ENCODE data around the gene NCAPG2. TPM values are rescaled to one million over a fixed set of nuclear protein-coding genes. Genes with fewer than 3 reads are reported as not detected.
A peak's percentile ranks its signal among the peaks of the same experiment; 100 is the strongest.

NCAPG2 gene
- 10 to 100 TPM; 22.1 to 29.5 (median 27.1) TPM for polyA plus RNA-seq (ENCODE audit: insufficient read length in 3 of 3)
- long read RNA-seq, donor 1, partial matches to known transcripts, result 0 of 1 reads
- long read RNA-seq, donor 1, other reads (novel, unspliced or antisense), result 0 of 1 reads
- long read RNA-seq, donor 2, partial matches to known transcripts, result 0 of 1 reads
- long read RNA-seq, donor 2, other reads (novel, unspliced or antisense), result 0 of 1 reads
- long read RNA-seq, donor 3, partial matches to known transcripts, result 0 of 5 reads
- long read RNA-seq, donor 3, other reads (novel, unspliced or antisense), result 0 of 5 reads
- long read RNA-seq, donor 4, result 0 reads
- long read RNA-seq, donor 5, result 0 reads
- long read RNA-seq, donor 6, partial matches to known transcripts, result 0 of 1 reads
- long read RNA-seq, donor 6, other reads (novel, unspliced or antisense), result 0 of 1 reads
- long read RNA-seq, donor 7, partial matches to known transcripts, result 0 of 2 reads
- long read RNA-seq, donor 7, other reads (novel, unspliced or antisense), result 0 of 2 reads
- long read RNA-seq, donor 8, result 0 reads
- long read RNA-seq, donor 9, result 0 reads
- long read RNA-seq, donor 10, partial matches to known transcripts, result 5 of 7 reads
- long read RNA-seq, donor 10, other reads (novel, unspliced or antisense), result 0 of 7 reads
- long read RNA-seq, donor 11, partial matches to known transcripts, result 0 of 1 reads
- long read RNA-seq, donor 11, other reads (novel, unspliced or antisense), result 0 of 1 reads
- long read RNA-seq, donor 12, result 0 reads
- long read RNA-seq, donor 13, result 0 reads
- long read RNA-seq, donor 14, result 0 reads
- long read RNA-seq, donor 15, result 0 reads
- long read RNA-seq, donor 16, full-length matches to known transcripts, result 4 of 4 reads
- long read RNA-seq, donor 16, partial matches to known transcripts, result 0 of 4 reads
- long read RNA-seq, donor 16, other reads (novel, unspliced or antisense), result 0 of 4 reads

DNA sequence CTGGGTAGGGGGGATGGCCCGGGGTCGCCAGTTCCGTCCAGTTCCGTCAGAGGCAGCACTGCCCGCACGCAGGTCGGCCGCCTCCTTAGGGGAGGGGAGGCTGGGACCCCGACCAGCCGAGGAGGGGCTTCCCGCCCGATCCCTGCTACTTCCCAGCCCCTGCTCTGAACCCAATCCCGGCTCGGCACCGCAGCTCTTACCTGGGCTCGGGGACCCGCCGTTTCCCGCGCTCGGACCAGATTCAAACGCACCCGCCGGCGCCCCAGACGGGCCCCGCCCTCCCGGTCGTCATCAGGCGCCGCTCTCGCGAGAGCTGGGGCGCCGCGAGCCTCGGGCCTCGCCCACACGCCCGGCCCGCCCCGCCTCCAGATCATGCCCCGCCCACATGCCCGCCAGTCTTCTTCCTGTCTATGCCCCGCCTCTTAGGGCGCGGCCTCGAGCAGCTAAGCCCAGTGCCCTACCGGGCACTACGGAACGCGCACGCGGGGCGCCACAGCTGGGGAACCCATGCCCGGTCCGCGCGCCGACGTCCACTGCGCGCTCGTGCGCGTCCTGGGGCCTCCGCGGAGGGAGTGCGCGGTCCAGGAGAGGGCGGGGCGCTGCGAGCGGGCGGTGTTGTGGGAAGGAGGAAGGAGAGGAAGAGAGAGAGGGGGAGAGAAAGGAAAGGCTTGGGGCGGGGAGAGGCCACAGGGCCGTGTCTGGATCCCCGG, at the start of gene NCAPG2:
TSS of gene NCAPG2 (minus strand) at position 281 of the 710 bp plus-strand sequence. CDS start 2,905 bp downstream, outside the sequence.
- DNase-seq (ENCODE audit: extremely low read depth in 1 of 11, low read depth in 9 of 11, low spot score in 4 of 11), result peak; percentile 86 to 99 (median 95)

GRCh38 chr7:158753900-158754299, 49.3 kb upstream of the NCAPG2 start:
- no peak for DNase-seq (ENCODE audit: extremely low read depth in 1 of 11, low read depth in 9 of 11, low spot score in 4 of 11)

GRCh38 chr7:158751751-158752150, 47.1 kb upstream of the NCAPG2 start:
- DNase-seq (ENCODE audit: extremely low read depth in 1 of 11, low read depth in 9 of 11, low spot score in 4 of 11), result no peak

- no peak for DNase-seq (ENCODE audit: extremely low read depth in 1 of 11, low read depth in 9 of 11, low spot score in 4 of 11)
Measured at GRCh38 chr7:158751199-158751598, 46.6 kb upstream of the NCAPG2 start.

GRCh38 chr7:158750702-158751101, 46.1 kb upstream of the NCAPG2 start:
- no peak for DNase-seq (ENCODE audit: extremely low read depth in 1 of 11, low read depth in 9 of 11, low spot score in 4 of 11)

GRCh38 chr7:158749396-158749795, 44.8 kb upstream of the NCAPG2 start:
- DNase-seq (ENCODE audit: extremely low read depth in 1 of 11, low read depth in 9 of 11, low spot score in 4 of 11), result no peak

DNA sequence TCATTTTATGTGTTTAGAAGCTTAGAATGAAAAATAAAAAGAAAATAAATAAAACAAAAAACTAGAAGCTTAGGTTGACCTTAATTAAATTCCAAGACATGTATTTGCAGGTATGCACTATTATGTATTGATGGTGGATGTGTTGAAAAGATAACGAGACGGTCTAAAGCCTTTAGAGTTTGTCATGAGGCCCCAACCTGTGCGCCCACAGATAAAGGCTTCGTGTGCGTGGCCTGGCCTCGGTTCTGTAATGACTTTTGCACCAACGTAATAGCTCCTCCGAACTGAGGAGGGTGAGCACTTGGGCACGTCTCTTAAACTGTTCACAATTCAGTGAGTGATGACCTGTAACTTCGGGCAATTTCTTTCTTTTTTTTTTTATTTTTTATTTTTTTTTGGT, 43.7 kb upstream of the NCAPG2 start:
- DNase-seq (ENCODE audit: extremely low read depth in 1 of 11, low read depth in 9 of 11, low spot score in 4 of 11), result no peak

- no peak for DNase-seq (ENCODE audit: extremely low read depth in 1 of 11, low read depth in 9 of 11, low spot score in 4 of 11)
Measured at GRCh38 chr7:158747408-158747807, 42.8 kb upstream of the NCAPG2 start.

GRCh38 chr7:158746957-158747356, 42.4 kb upstream of the NCAPG2 start:
- no peak for DNase-seq (ENCODE audit: extremely low read depth in 1 of 11, low read depth in 9 of 11, low spot score in 4 of 11)

GRCh38 chr7:158745057-158745715, 40.6 kb upstream of the NCAPG2 start:
- DNase-seq (ENCODE audit: extremely low read depth in 1 of 11, low read depth in 9 of 11, low spot score in 4 of 11), result no peak

- no peak for DNase-seq (ENCODE audit: extremely low read depth in 1 of 11, low read depth in 9 of 11, low spot score in 4 of 11)
Measured at GRCh38 chr7:158744070-158744469, 39.5 kb upstream of the NCAPG2 start.

GRCh38 chr7:158743219-158743618, 38.6 kb upstream of the NCAPG2 start:
- no peak for DNase-seq (ENCODE audit: extremely low read depth in 1 of 11, low read depth in 9 of 11, low spot score in 4 of 11)

GRCh38 chr7:158742065-158742821, 37.6 kb upstream of the NCAPG2 start:
- DNase-seq (ENCODE audit: extremely low read depth in 1 of 11, low read depth in 9 of 11, low spot score in 4 of 11), result no peak

DNA sequence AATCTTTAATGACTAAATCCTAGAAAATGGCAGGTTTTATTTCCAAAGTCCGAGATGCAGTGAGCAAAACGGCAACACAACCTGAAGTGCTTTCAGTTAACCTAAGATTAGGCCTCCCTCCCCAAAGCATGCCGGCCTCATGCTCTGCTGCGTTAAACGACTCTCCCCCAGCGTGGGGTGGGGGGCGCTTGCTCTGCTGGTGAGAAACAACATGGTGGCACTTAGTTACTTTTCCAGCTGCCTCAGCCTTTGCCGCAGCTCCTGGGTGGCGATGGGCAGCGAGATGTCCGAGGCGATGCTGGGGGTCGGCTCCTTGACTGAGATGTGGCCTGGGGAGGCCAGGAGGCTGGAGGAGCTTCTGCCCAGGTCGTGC, 36.7 kb upstream of the NCAPG2 start:
- no peak for DNase-seq (ENCODE audit: extremely low read depth in 1 of 11, low read depth in 9 of 11, low spot score in 4 of 11)

DNA sequence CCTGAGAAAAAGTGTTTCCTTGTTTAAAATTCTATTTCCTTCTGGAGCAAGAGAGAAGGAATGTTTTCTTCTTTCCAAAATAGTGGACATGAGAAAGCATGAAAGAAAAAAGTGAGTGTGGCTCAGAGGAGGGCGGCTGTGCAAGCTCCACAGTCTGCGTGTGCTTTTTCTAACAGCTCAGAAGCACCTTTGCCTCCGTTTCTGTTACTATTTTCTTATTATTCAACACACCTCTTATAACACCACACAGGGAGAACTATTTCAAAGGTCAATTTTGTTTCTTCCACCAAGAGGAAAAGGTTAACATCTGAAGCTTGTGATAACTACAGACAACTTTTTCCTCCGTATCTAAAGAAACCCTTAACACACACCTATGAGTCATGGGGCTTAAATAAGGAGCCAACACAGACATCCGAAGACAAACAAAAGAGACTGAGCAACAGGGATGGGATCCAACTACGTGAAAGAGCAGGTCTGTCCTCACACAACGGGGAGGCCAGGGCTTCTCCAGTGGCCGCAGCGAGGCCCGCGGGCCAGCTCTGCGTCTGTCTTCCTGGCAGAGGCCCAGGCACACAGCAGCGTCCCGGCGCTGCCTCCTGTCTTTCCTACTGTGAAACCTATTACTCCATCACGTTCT, 36.2 kb upstream of the NCAPG2 start:
- no peak for DNase-seq (ENCODE audit: extremely low read depth in 1 of 11, low read depth in 9 of 11, low spot score in 4 of 11)

DNA sequence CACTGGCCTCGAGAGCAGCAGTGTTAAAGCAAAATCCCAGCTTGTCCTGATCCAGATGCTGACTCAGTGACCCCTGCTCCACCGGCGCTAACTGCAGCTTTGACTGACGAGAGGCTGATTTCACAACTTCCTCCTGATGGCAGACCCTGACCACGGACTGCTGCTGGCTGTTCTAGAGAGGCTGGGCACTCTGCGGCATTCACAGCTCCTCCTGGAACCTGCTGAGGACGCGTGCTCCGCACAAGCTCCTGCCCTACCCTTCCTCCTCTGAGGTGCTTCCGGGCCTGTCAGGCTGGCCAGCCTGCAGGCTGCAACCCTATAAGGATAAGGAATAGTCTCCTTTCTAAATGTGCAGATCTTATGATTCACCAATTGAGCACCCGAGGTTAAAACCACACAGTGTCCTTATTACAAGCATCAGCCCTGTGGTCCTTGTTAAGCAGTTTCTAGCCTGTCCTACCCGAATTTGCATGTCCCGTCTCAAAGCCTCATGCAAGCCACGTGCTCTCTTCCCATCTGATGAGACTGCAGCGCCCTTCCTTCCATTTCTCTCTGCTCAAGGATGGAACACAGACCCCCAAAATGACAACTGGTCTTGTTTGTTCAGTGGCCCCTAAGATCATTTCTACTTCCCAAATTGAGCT, 35.5 kb upstream of the NCAPG2 start:
- DNase-seq (ENCODE audit: extremely low read depth in 1 of 11, low read depth in 9 of 11, low spot score in 4 of 11), result no peak

DNA sequence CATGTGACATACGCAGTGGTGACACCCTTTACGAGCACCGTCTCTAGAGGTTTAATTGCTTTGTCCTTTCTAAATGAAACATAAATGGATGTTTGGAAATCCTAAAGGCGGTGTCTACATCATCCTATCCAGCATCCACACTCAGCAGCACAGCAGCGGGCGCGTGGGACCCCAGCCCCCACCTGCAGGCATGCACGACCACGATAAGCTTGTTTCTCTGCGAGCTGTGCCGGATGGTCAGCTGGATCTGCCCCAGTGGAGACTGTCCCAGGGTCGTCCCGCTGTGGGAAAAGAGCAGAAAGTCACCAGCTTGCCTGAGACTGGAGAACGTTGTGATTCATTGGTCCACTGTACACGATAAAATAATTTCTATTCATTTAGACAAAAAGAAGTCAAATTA, 34.2 kb upstream of the NCAPG2 start:
- no peak for DNase-seq (ENCODE audit: extremely low read depth in 1 of 11, low read depth in 9 of 11, low spot score in 4 of 11)
